CD4-positive, alpha-beta T cell treated with Interleukin-15 for 1 hour (primary cell): ENCODE data around the gene IL27RA.

Experiments
- DNase-seq: peaks from one replicate; pipeline ENCODE4 v3.0.0-alpha.2; 2020

The IL27RA gene

GRCh38 chr19:14090509-14091080 is 59.0 kb downstream of the IL27RA start, which contains the start of gene SAMD1:
TSS of gene SAMD1 (minus strand) at chr19:14090751.
- peak; percentile 89 for DNase-seq

GRCh38 chr19:14091081-14091812 is 59.7 kb downstream of the IL27RA start:
- DNase-seq: peak; percentile 69

- DNase-seq: peak; percentile 53
Measured at GRCh38 chr19:14091813-14092462, 60.4 kb downstream of the IL27RA start.

DNA sequence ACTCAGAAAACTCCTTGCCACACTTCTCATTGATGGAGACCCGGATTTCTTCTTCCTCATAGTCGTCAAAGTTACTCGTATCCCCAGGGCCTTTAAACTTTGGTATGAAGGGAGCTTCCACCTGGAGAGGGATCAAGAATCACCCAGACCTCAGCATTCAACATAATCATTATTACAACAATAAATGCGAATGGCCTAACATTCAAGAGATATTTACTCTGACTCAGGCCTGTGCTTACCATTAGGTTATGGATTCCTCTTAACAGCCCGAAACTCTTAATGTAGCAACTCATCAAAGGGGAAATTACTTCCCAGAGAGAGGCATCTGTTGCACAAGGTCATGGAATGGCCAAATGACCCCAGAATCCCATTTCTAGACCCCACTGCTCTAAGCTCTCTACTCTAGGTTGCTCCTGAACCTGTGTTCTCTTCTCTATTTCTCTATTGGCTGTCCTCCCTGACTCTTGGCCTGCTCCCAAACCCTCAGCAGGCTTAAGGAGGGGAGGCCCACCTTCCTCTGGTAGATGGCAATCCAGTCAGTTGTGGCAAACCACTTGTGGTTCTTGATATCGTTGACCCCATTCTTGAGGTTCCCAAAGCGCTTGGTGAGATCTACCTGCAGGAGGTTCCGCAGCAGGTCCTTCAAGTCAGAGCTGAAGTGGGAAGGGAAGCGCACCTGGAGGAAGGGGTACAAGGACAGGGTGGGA is 61.7 kb downstream of the IL27RA start:
- DNase-seq: no peak

- no peak for DNase-seq
Measured at GRCh38 chr19:14094854-14095253, 63.3 kb downstream of the IL27RA start.

GRCh38 chr19:14096272-14096992 is 64.9 kb downstream of the IL27RA start:
- no peak for DNase-seq

DNA sequence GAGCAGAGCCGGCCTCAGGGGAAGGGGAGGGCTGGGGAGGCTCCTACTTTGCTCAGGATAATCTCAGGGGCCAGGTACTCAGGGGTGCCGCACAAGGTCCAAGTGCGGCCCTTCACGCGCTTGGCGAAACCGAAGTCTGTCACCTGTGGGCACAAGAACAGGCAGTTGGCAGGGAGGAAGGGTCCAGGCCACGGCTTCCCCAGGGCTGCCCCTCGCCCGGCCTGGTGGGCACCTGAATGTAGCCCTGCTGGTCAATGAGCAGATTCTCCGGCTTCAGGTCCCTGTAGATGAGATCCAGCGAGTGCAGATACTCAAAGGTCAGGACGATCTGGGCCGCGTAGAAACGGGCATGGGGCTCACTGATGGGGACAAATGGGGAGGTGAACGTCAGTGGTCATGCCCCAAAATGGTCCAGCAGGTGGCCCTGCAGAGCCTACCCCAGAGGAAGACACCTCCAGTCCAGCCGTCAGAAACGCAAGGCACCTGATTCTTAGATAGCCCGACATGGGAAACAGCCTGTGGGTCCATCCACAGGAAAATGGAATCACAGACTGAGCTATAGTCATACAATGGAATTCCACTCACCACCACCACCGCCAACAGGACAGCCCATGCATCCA is 66.1 kb downstream of the IL27RA start:
- no peak for DNase-seq

GRCh38 chr19:14101003-14101545 is 69.5 kb downstream of the IL27RA start:
- no peak for DNase-seq

- DNase-seq: no peak
Measured at GRCh38 chr19:14102102-14102696, 70.6 kb downstream of the IL27RA start.

- DNase-seq: no peak
Measured at GRCh38 chr19:14102756-14103155, 71.2 kb downstream of the IL27RA start.
